GM23338 (cell line): ENCODE results near the gene ARID3A. TPM values are rescaled to one million over a fixed set of nuclear protein-coding genes. Genes with fewer than 3 reads are reported as not detected.

Source experiments
- ATAC-seq: fragments of 200-7000 bp; cut with Tn5 transposase; 3 replicates; pipeline ENCODE4 v1.9.1; 2020
- DNase-seq: peaks from one replicate; pipeline ENCODE4 v3.0.0-alpha.2; 2015; ENCODE audit warnings: low spot score
- H2AFZ ChIP-seq: fragments of 200-600 bp; sonication (generic); 2 replicates; pipeline ENCODE4 v1.8.0; 2016; ENCODE audit warnings: antibody characterized with exemption, mild to moderate bottlenecking, moderate library complexity
- H3F3A ChIP-seq: fragments of 200-600 bp; sonication (generic); replicated peaks from 2 replicates; pipeline ENCODE4 v1.8.0; 2017; ENCODE audit warnings: antibody characterized with exemption, mixed run types, low read depth
- H3K27ac ChIP-seq: fragments of 200-600 bp; sonication (generic); 2 replicates; pipeline ENCODE4 v1.6.1; 2016; ENCODE audit warnings: low read depth
- H3K27me3 ChIP-seq: fragments of 200-600 bp; sonication (generic); 2 replicates; pipeline ENCODE4 v1.8.0; 2016; ENCODE audit warnings: mild to moderate bottlenecking, mixed run types, moderate library complexity; ENCODE audit not compliant: insufficient read depth
- H3K36me3 ChIP-seq: fragments of 200-600 bp; sonication (generic); 2 replicates; pipeline ENCODE4 v1.8.0; 2016; ENCODE audit warnings: mild to moderate bottlenecking; ENCODE audit not compliant: insufficient read depth
- H3K4me1 ChIP-seq: fragments of 200-600 bp; sonication (generic); 2 replicates; pipeline ENCODE4 v1.8.0; 2016; ENCODE audit warnings: mild to moderate bottlenecking, moderate library complexity; ENCODE audit not compliant: insufficient read depth
- H3K4me2 ChIP-seq: fragments of 200-600 bp; sonication (generic); 2 replicates; pipeline ENCODE4 v1.7.1; 2017; ENCODE audit warnings: mixed run types
- H3K4me3 ChIP-seq: fragments of 200-600 bp; sonication (generic); 2 replicates; pipeline ENCODE4 v1.6.1; 2016; ENCODE audit warnings: mixed run types
- H3K79me2 ChIP-seq: fragments of 200-600 bp; sonication (generic); replicated peaks from 2 replicates; pipeline ENCODE4 v1.8.0; 2017; ENCODE audit warnings: mild to moderate bottlenecking; ENCODE audit not compliant: insufficient read depth
- H3K9me2 ChIP-seq: fragments of 200-600 bp; sonication (generic); 2 replicates; pipeline ENCODE4 v1.8.0; 2017; ENCODE audit not compliant: insufficient read depth
- H4K20me1 ChIP-seq: fragments of 200-600 bp; sonication (generic); replicated peaks from 2 replicates; pipeline ENCODE4 v1.8.0; 2017; ENCODE audit warnings: mild to moderate bottlenecking; ENCODE audit not compliant: insufficient read depth
- H3K27ac Mint-ChIP-seq: 2 replicates; pipeline ENCODE4 v1.8.0; 2020; ENCODE audit warnings: inconsistent platforms, mild to moderate bottlenecking, moderate library complexity, mixed read lengths
- H3K27me3 Mint-ChIP-seq: 3 replicates; pipeline ENCODE4 v1.8.0; 2022; ENCODE audit warnings: low read depth, mild to moderate bottlenecking, moderate library complexity, mixed read lengths, inconsistent platforms; ENCODE audit not compliant: insufficient read depth, poor library complexity
- H3K36me3 Mint-ChIP-seq: 3 replicates; pipeline ENCODE4 v1.8.0; 2021; ENCODE audit warnings: low read depth, mild to moderate bottlenecking, inconsistent platforms, moderate library complexity, mixed read lengths
- H3K4me1 Mint-ChIP-seq: 3 replicates; pipeline ENCODE4 v1.8.0; 2020; ENCODE audit warnings: mild to moderate bottlenecking, inconsistent platforms, mixed read lengths
- H3K4me3 Mint-ChIP-seq: 3 replicates; pipeline ENCODE4 v1.8.0; 2021; ENCODE audit warnings: moderate library complexity, mild to moderate bottlenecking, inconsistent platforms, mixed read lengths
- H3K9me3 Mint-ChIP-seq: 3 replicates; pipeline ENCODE4 v1.8.0; 2020; ENCODE audit warnings: moderate library complexity, mild to moderate bottlenecking, inconsistent platforms, mixed read lengths
- CREB1 ChIP-seq: fragments of 250-450 bp; sonication (Bioruptor Pico); IDR thresholded peaks from 2 replicates; pipeline ENCODE4 v1.5.0; 2020; ENCODE audit warnings: low read depth, mild to moderate bottlenecking, moderate library complexity
- ETS1 ChIP-seq: IDR thresholded peaks from 2 replicates; pipeline ENCODE4 v1.6.1; 2016; ENCODE audit warnings: antibody characterized with exemption
- EZH2 ChIP-seq: fragments of 200-600 bp; sonication (generic); IDR thresholded peaks from one replicate; pipeline ENCODE4 v1.8.0; 2017; ENCODE audit warnings: antibody characterized with exemption, mild to moderate bottlenecking, low read depth; ENCODE audit not compliant: unreplicated experiment
- EZH2phosphoT487 ChIP-seq: fragments of 200-600 bp; sonication (generic); IDR thresholded peaks from one replicate; pipeline ENCODE4 v1.8.1; 2018; ENCODE audit warnings: antibody characterized with exemption; ENCODE audit not compliant: unreplicated experiment
- JUNB ChIP-seq: IDR thresholded peaks from one replicate; pipeline ENCODE4 v1.6.1; 2016; ENCODE audit warnings: antibody characterized with exemption; ENCODE audit not compliant: unreplicated experiment
- NANOG ChIP-seq: IDR thresholded peaks from 2 replicates; pipeline ENCODE4 v1.6.1; 2016; ENCODE audit warnings: antibody characterized with exemption, borderline replicate concordance
- POLR2AphosphoS5 ChIP-seq: IDR thresholded peaks from 2 replicates; pipeline ENCODE4 v1.6.1; 2016; ENCODE audit warnings: antibody characterized with exemption, low read depth
- STAT1 ChIP-seq: IDR thresholded peaks from one replicate; pipeline ENCODE4 v1.6.1; 2016; ENCODE audit warnings: antibody characterized with exemption; ENCODE audit not compliant: unreplicated experiment
- ZNF114 ChIP-seq: fragments of 250-450 bp; sonication (Bioruptor Pico); IDR thresholded peaks from 2 replicates; pipeline ENCODE4 v1.5.0; 2020; ENCODE audit warnings: mild to moderate bottlenecking, moderate library complexity
- ZNF331 ChIP-seq: fragments of 250-450 bp; sonication (Bioruptor Pico); IDR thresholded peaks from 2 replicates; pipeline ENCODE4 v1.5.0; 2020; ENCODE audit warnings: low read depth, mild to moderate bottlenecking, moderate library complexity
- polyA plus RNA-seq: library from polyadenylated mRNA; unstranded; fragments of >200 nt; fragmentation: Nextera tagmentation; extraction: Ambion mirVana; gene quantifications from 2 replicates; pipeline ENCODE4 v1.2.1, GENCODE V29; 2016
- total RNA-seq: library from RNA; depleted of rRNA; stranded (reverse); fragments of >200 nt; shearing (Covaris generic); gene quantifications from 2 replicates; pipeline ENCODE4 v1.2.3, GENCODE V29; 2014
- TF ChIP-seq, protein P1 (sequence below): IDR thresholded peaks from one replicate; pipeline ENCODE4 v1.6.1; 2018; ENCODE audit warnings: antibody characterized with exemption; ENCODE audit not compliant: unreplicated experiment

Gene ARID3A
- total and polyA plus RNA-seq, 2 experiments from 2014 or later: 33.6 to 51.6 TPM

DNA sequence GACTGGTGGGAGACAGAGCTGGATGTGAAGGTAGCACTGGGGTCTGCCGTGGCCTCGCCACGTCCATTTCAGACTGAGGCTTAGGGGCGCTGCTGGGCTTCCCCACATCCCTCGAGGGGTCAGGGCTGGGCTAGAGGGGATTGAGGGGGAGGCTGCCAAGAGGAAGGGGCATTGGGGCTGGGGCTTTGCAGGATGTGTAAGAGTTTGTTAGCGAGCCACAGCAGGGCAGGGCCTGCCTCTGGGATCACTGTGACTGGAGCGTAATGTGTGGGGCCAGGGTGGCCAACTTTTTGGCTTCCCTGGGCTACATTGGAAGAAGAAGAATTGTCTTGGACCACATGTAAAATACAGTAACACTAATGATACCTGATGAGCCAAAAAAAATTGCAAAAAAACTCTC, 14.1 kb downstream of the ARID3A start:
- Histone ChIP-seq H3K27me3 (no peaks in the 10 kb centered on the region), H3K9me2 (no peaks in the 10 kb centered on the region), H2AFZ (no peak overlapping the region), H3K4me3 (no peak overlapping the region), H3K27ac (no peak overlapping the region), H3K79me2 (peaks cover 70% of the 10 kb centered on the region), H3F3A (0 out of 2 replicates have a peak, but pooled peaks cover 3% of the 10 kb centered on the region), H3K4me2 (no peak overlapping the region), H3K36me3 (no peaks in the 10 kb centered on the region), H3K4me1 (no peaks in the 10 kb centered on the region), H4K20me1 (peaks cover 3% of the 10 kb centered on the region)
- peaks cover 16% of the 10 kb centered on the region for H3K27me3 Mint-ChIP-seq
- H3K36me3 Mint-ChIP-seq: peaks cover 44% of the 10 kb centered on the region
- H3K9me3 Mint-ChIP-seq: peaks cover 2% of the 10 kb centered on the region; the same call in 2 of the 3 replicates
- DNase-seq (no peak), ATAC-seq (no peak)
- peak overlapping the region; percentile 55; the same call in 1 of the 2 replicates for H3K27ac Mint-ChIP-seq
- TF ChIP-seq, protein P1, sequence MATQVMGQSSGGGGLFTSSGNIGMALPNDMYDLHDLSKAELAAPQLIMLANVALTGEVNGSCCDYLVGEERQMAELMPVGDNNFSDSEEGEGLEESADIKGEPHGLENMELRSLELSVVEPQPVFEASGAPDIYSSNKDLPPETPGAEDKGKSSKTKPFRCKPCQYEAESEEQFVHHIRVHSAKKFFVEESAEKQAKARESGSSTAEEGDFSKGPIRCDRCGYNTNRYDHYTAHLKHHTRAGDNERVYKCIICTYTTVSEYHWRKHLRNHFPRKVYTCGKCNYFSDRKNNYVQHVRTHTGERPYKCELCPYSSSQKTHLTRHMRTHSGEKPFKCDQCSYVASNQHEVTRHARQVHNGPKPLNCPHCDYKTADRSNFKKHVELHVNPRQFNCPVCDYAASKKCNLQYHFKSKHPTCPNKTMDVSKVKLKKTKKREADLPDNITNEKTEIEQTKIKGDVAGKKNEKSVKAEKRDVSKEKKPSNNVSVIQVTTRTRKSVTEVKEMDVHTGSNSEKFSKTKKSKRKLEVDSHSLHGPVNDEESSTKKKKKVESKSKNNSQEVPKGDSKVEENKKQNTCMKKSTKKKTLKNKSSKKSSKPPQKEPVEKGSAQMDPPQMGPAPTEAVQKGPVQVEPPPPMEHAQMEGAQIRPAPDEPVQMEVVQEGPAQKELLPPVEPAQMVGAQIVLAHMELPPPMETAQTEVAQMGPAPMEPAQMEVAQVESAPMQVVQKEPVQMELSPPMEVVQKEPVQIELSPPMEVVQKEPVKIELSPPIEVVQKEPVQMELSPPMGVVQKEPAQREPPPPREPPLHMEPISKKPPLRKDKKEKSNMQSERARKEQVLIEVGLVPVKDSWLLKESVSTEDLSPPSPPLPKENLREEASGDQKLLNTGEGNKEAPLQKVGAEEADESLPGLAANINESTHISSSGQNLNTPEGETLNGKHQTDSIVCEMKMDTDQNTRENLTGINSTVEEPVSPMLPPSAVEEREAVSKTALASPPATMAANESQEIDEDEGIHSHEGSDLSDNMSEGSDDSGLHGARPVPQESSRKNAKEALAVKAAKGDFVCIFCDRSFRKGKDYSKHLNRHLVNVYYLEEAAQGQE: no peak
- TF ChIP-seq NANOG (no peak), ETS1 (no peak), EZH2 (no peak), JUNB (no peak), CREB1 (no peak), POLR2AphosphoS5 (no peak), ZNF331 (CRISPR knock-in tag) (no peak), EZH2phosphoT487 (no peak)
- H3K4me3 Mint-ChIP-seq: no peak overlapping the region; the same call in 2 of the 3 replicates
- H3K4me1 Mint-ChIP-seq: no peaks in the 10 kb centered on the region; the same call in 2 of the 3 replicates

GRCh38 chr19:940591-941291, 14.9 kb downstream of the ARID3A start:
- Histone ChIP-seq H3K4me2 (no peak overlapping the region), H3K9me2 (no peaks in the 10 kb centered on the region), H3K27me3 (no peaks in the 10 kb centered on the region), H3K36me3 (no peaks in the 10 kb centered on the region), H3K27ac (no peak overlapping the region), H3F3A (0 out of 2 replicates have a peak, but pooled peaks cover 3% of the 10 kb centered on the region), H3K79me2 (peaks cover 64% of the 10 kb centered on the region), H3K4me1 (no peaks in the 10 kb centered on the region), H3K4me3 (no peak overlapping the region), H2AFZ (no peak overlapping the region), H4K20me1 (peaks cover 3% of the 10 kb centered on the region)
- Mint-ChIP-seq H3K9me3 (peaks cover 2% of the 10 kb centered on the region; the same call in 2 of the 3 replicates), H3K27ac (no peak overlapping the region), H3K36me3 (peaks cover 43% of the 10 kb centered on the region), H3K4me1 (no peaks in the 10 kb centered on the region; the same call in 2 of the 3 replicates), H3K4me3 (no peak overlapping the region), H3K27me3 (peaks cover 17% of the 10 kb centered on the region)
- no peak for ATAC-seq
- DNase-seq: no peak
- no peak for TF ChIP-seq NANOG
- no peak for TF ChIP-seq CREB1
- TF ChIP-seq ETS1: no peak
- no peak for TF ChIP-seq STAT1
- no peak for TF ChIP-seq ZNF114 (CRISPR knock-in tag)
- no peak for TF ChIP-seq JUNB
